IMR-90 (cell line): ENCODE results near the gene MOB3B. TPM values are rescaled to one million over a fixed set of nuclear protein-coding genes. Genes with fewer than 3 reads are reported as not detected.

ENCODE experiments used
- ATAC-seq: fragments of 200-7000 bp; cut with Tn5 transposase; 2 replicates; pipeline ENCODE4 v1.9.1; 2020; ENCODE audit warnings: low read depth, mild to moderate bottlenecking, moderate library complexity
- BruUV-seq: library from RNA; stranded (reverse); fragments of 400-500 nt; replicated peaks from 2 replicates; lab custom pipeline; 2021; lab: Mats Ljungman, UMichigan
- CTCF ChIA-PET: fragments of 300-600 bp; formaldehyde crosslinking; extraction: SDS; loops from one replicate; lab custom pipeline; 2021; ENCODE audit warnings: antibody characterized with exemption; lab: Yijun Ruan, JAX
- POLR2A ChIA-PET: fragments of 300-600 bp; sonication (Branson Sonifier 250); formaldehyde crosslinking; loops from one replicate; lab custom pipeline; 2022; ENCODE audit warnings: antibody characterized with exemption; ENCODE audit not compliant: unreplicated experiment; lab: Charles Lee
- DNase-seq: peaks from one replicate; pipeline ENCODE4 v3.0.0; 2013
- H2AFZ ChIP-seq: replicated peaks from 2 replicates; pipeline ENCODE3; 2013; ENCODE audit warnings: low read length, mild to moderate bottlenecking; ENCODE audit not compliant: poor library complexity
- H2AK5ac ChIP-seq: 2 replicates; pipeline ENCODE4 v1.6.1; 2013; ENCODE audit warnings: low read depth, low read length, inconsistent platforms
- H2AK9ac ChIP-seq: replicated peaks from 2 replicates; pipeline ENCODE3; 2013; ENCODE audit warnings: mild to moderate bottlenecking, low read depth, low read length, moderate library complexity; ENCODE audit not compliant: poor library complexity
- H2BK120ac ChIP-seq: 2 replicates; pipeline ENCODE4 v1.6.1; 2013; ENCODE audit warnings: low read depth, low read length, inconsistent platforms
- H2BK15ac ChIP-seq: 3 replicates; pipeline ENCODE4 v1.6.1; 2013; ENCODE audit warnings: low read depth, low read length, inconsistent platforms
- H2BK20ac ChIP-seq: 2 replicates; pipeline ENCODE4 v1.6.1; 2013; ENCODE audit warnings: low read depth, mild to moderate bottlenecking, inconsistent platforms, low read length, moderate library complexity
- H2BK5ac ChIP-seq: 2 replicates; pipeline ENCODE4 v1.6.1; 2013; ENCODE audit warnings: mild to moderate bottlenecking, low read depth, low read length, inconsistent platforms; ENCODE audit not compliant: poor library complexity, severe bottlenecking
- H3K14ac ChIP-seq: replicated peaks from 2 replicates; pipeline ENCODE4 v1.6.1; 2013; ENCODE audit warnings: low read depth, low read length, inconsistent platforms
- H3K18ac ChIP-seq: 2 replicates; pipeline ENCODE4 v1.6.1; 2013; ENCODE audit warnings: low read depth, low read length, control low read depth
- H3K23ac ChIP-seq: 2 replicates; pipeline ENCODE4 v1.6.1; 2013; ENCODE audit warnings: low read depth, low read length, inconsistent platforms
- H3K27ac ChIP-seq: 2 replicates; pipeline ENCODE4 v1.5.1; 2013; ENCODE audit warnings: mild to moderate bottlenecking, control low read depth, low read length; ENCODE audit not compliant: insufficient read depth
- H3K27me3 ChIP-seq: 2 replicates; pipeline ENCODE4 v1.6.1; 2013; ENCODE audit warnings: low read length; ENCODE audit not compliant: control insufficient read depth, insufficient read depth
- H3K36me3 ChIP-seq: 2 replicates; pipeline ENCODE4 v1.6.1; 2013; ENCODE audit warnings: low read length, mixed read lengths; ENCODE audit not compliant: control insufficient read depth, insufficient read depth
- H3K4ac ChIP-seq: 2 replicates; pipeline ENCODE4 v1.6.1; 2013; ENCODE audit warnings: low read depth, low read length, inconsistent platforms
- H3K4me1 ChIP-seq: 2 replicates; pipeline ENCODE4 v1.6.1; 2013; ENCODE audit warnings: low read length, mixed read lengths; ENCODE audit not compliant: control insufficient read depth, insufficient read depth
- H3K4me2 ChIP-seq: 2 replicates; pipeline ENCODE4 v1.6.1; 2013; ENCODE audit warnings: low read depth, mild to moderate bottlenecking, control low read depth, low read length, moderate library complexity
- H3K4me3 ChIP-seq: 2 replicates; pipeline ENCODE4 v1.5.1; 2013; ENCODE audit warnings: low read depth, mild to moderate bottlenecking, control low read depth, low read length, moderate library complexity; ENCODE audit not compliant: insufficient read depth
- H3K56ac ChIP-seq: 2 replicates; pipeline ENCODE4 v1.6.1; 2013; ENCODE audit warnings: low read length, inconsistent platforms; ENCODE audit not compliant: insufficient read depth; ENCODE audit errors: extremely low read depth
- H3K79me1 ChIP-seq, 2 experiments: 2 replicates each; pipeline ENCODE4 v1.6.1; 2013; ENCODE audit warnings: low read length in 2 of 2, inconsistent platforms in 1 of 2, low read depth in 1 of 2
- H3K9ac ChIP-seq: 2 replicates; pipeline ENCODE4 v1.6.1; 2013; ENCODE audit warnings: low read depth, low read length, control low read depth
- H3K9me1 ChIP-seq: 2 replicates; pipeline ENCODE4 v1.6.1; 2013; ENCODE audit warnings: low read length, inconsistent platforms; ENCODE audit not compliant: insufficient read depth
- H3K9me3 ChIP-seq: 2 replicates; pipeline ENCODE4 v1.6.1; 2013; ENCODE audit warnings: low read length; ENCODE audit not compliant: control insufficient read depth, insufficient read depth
- H4K20me1 ChIP-seq: 2 replicates; pipeline ENCODE4 v1.6.1; 2013; ENCODE audit warnings: low read length, inconsistent platforms; ENCODE audit not compliant: insufficient read depth
- H4K5ac ChIP-seq: 2 replicates; pipeline ENCODE4 v1.6.1; 2013; ENCODE audit warnings: mild to moderate bottlenecking, low read depth, low read length, control low read depth
- H4K8ac ChIP-seq, 2 experiments: 2 replicates each; pipeline ENCODE4 v1.6.1; 2013; ENCODE audit warnings: low read depth in 2 of 2, low read length in 2 of 2, control low read depth in 1 of 2, inconsistent platforms in 1 of 2
- H4K91ac ChIP-seq: 2 replicates; pipeline ENCODE4 v1.6.1; 2013; ENCODE audit warnings: low read depth, low read length, inconsistent platforms; ENCODE audit not compliant: insufficient read depth
- BHLHE40 ChIP-seq: fragments of 150-350 bp; IDR thresholded peaks from 2 replicates; pipeline ENCODE4 v1.6.1; 2016; ENCODE audit warnings: mild to moderate bottlenecking, low read depth, low read length
- CEBPB ChIP-seq: IDR thresholded peaks from 2 replicates; pipeline ENCODE4 v1.6.1; 2012; ENCODE audit warnings: low read depth, low read length, improper control_type of control experiment
- CTCF ChIP-seq: conservative IDR thresholded peaks from 2 replicates; pipeline ENCODE4 v1.5.1; 2012; ENCODE audit warnings: mild to moderate bottlenecking, low read depth, low read length, improper control_type of control experiment
- ELK1 ChIP-seq: fragments of 150-350 bp; IDR thresholded peaks from 2 replicates; pipeline ENCODE4 v1.6.1; 2016; ENCODE audit warnings: low read depth, mild to moderate bottlenecking, low read length, moderate library complexity, borderline replicate concordance
- FOS ChIP-seq: fragments of 150-350 bp; IDR thresholded peaks from 2 replicates; pipeline ENCODE4 v1.6.1; 2016; ENCODE audit warnings: low read depth, low read length
- MAFK ChIP-seq: IDR thresholded peaks from 2 replicates; pipeline ENCODE4 v1.6.1; 2012; ENCODE audit warnings: low read depth, low read length, improper control_type of control experiment
- MAZ ChIP-seq: IDR thresholded peaks from 2 replicates; pipeline ENCODE4 v1.6.1; 2012; ENCODE audit warnings: low read depth, mild to moderate bottlenecking, low read length, improper control_type of control experiment, moderate library complexity, borderline replicate concordance
- MXI1 ChIP-seq: IDR thresholded peaks from 2 replicates; pipeline ENCODE4 v1.6.1; 2012; ENCODE audit warnings: low read depth, mild to moderate bottlenecking, low read length, moderate library complexity, borderline replicate concordance
- NFE2L2 ChIP-seq: fragments of 150-350 bp; IDR thresholded peaks from 2 replicates; pipeline ENCODE4 v1.6.1; 2016; ENCODE audit warnings: low read depth, mild to moderate bottlenecking, low read length
- RAD21 ChIP-seq: IDR thresholded peaks from 2 replicates; pipeline ENCODE4 v1.6.1; 2012; ENCODE audit warnings: low read length, improper control_type of control experiment
- RCOR1 ChIP-seq: IDR thresholded peaks from 2 replicates; pipeline ENCODE4 v1.6.1; 2012; ENCODE audit warnings: mild to moderate bottlenecking, low read length, improper control_type of control experiment; ENCODE audit not compliant: insufficient replicate concordance
- RFX5 ChIP-seq: IDR thresholded peaks from 2 replicates; pipeline ENCODE4 v1.8.0; 2012; ENCODE audit warnings: low read depth, mild to moderate bottlenecking, low read length, moderate library complexity
- SMC3 ChIP-seq: fragments of 150-350 bp; IDR thresholded peaks from 2 replicates; pipeline ENCODE4 v1.6.1; 2016; ENCODE audit warnings: low read depth, mild to moderate bottlenecking, antibody characterized with exemption, low read length, moderate library complexity
- WGBS, 2 experiments: methylation state at CpG; one replicate each; pipeline versions ENCODE4 v1.1.5 to v1.1.7; 2013; ENCODE audit warnings: missing lambda C conversion rate in 2 of 2; ENCODE audit not compliant: insufficient read length in 1 of 2; ENCODE audit errors: extremely low coverage in 2 of 2; 5-methylcytosine and 5-hydroxymethylcytosine counted together
- dilution Hi-C: fragments of 300-500 bp; cut with HindIII; formaldehyde crosslinking; loops from one replicate; pipeline ENCODE4 v1.14.3; 2018; ENCODE audit warnings: low sequenced_read_pairs; ENCODE audit not compliant: unreplicated experiment
- in situ Hi-C: fragments of 300-500 bp; cut with MboI; formaldehyde crosslinking; loops from 3 replicates; pipeline ENCODE4 v1.14.3; 2019; ENCODE audit warnings: low sequenced_read_pairs, inconsistent platforms, mixed read lengths
- intact Hi-C: fragments of 100-400 bp; cut with micrococcal nuclease; formaldehyde crosslinking; loops from 2 replicates; pipeline ENCODE4 v1.10.0; 2022
- polyA plus RNA-seq, 3 experiments: library from polyadenylated mRNA; depleted of rRNA; stranded (reverse); fragments of >200 nt; gene quantifications; 2 replicates each; pipeline ENCODE4 v1.2.3, GENCODE V29; 2012; ENCODE audit warnings: low replicate concordance in 1 of 3
- total RNA-seq: library from RNA; depleted of rRNA; stranded (reverse); fragments of >200 nt; gene quantifications from 2 replicates; pipeline ENCODE4 v1.2.3, GENCODE V29; 2012
- TF ChIP-seq, protein P1 (sequence below): fragments of 150-350 bp; IDR thresholded peaks from 2 replicates; pipeline ENCODE4 v1.6.1; 2017; ENCODE audit warnings: mild to moderate bottlenecking, antibody characterized with exemption, low read length, low read depth

MOB3B gene
- total and polyA plus RNA-seq, 2 of the 4 experiments (the other 2 are of a cell fraction), result under 0.01 to 0.02 TPM

DNA sequence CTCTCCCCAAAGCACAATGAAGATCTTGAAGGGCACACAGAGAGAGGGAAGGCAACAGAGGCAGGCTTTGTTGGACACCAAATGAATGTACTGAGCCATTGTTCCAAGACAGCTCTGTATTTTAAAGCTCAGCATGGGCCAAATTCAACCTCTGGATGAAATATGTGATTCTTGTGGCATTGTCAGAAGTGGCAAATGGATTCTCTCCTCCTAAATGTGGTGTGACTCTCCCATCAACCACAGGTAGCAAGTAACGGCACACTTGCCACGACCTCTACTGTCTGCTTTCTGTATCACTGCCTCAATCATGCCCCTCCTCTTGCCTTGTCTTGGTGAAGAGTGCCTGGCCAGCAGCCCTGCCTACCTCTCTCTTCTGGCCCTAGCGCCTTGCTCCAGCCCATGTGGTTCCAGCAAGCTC is 6.1 kb upstream of the MOB3B start:
- H2AK5ac ChIP-seq, result no peak overlapping the region
- H3K9me1 ChIP-seq, result peaks cover 3% of the 10 kb centered on the region; the same call in 1 of the 2 replicates
- ATAC-seq (no peak), DNase-seq (no peak)
- no peak overlapping the region for H3K4me2 ChIP-seq
- H3K4me1 ChIP-seq, result peaks cover 7% of the 10 kb centered on the region
- H4K8ac ChIP-seq, result no peak overlapping the region
- ChIA-PET CTCF (no interaction called here), POLR2A (no interaction called here)
- dilution Hi-C loops, result no loop called here
- intact Hi-C loops, result no loop called here
- no peaks in the 10 kb centered on the region for H3K79me1 ChIP-seq
- H2BK20ac ChIP-seq, result no peak overlapping the region
- H2BK15ac ChIP-seq, result no peak overlapping the region
- no peaks in the 10 kb centered on the region for H4K20me1 ChIP-seq
- H3K9ac ChIP-seq, result no peak overlapping the region
- H4K91ac ChIP-seq, result no peak overlapping the region
- no peak overlapping the region for H3K14ac ChIP-seq
- H3K4me3 ChIP-seq, result no peak overlapping the region
- H3K27ac ChIP-seq, result no peak overlapping the region
- H3K36me3 ChIP-seq, result no peaks in the 10 kb centered on the region
- BruUV-seq, result no TSS peak
- no peak overlapping the region for H4K5ac ChIP-seq
- TF ChIP-seq BHLHE40, result no peak
- TF ChIP-seq SMC3, result no peak
- TF ChIP-seq FOS, result no peak
- no peak for TF ChIP-seq RCOR1
- no peak for TF ChIP-seq ELK1
- no peak for TF ChIP-seq RAD21
- TF ChIP-seq MAFK, result no peak
- TF ChIP-seq, protein P1, sequence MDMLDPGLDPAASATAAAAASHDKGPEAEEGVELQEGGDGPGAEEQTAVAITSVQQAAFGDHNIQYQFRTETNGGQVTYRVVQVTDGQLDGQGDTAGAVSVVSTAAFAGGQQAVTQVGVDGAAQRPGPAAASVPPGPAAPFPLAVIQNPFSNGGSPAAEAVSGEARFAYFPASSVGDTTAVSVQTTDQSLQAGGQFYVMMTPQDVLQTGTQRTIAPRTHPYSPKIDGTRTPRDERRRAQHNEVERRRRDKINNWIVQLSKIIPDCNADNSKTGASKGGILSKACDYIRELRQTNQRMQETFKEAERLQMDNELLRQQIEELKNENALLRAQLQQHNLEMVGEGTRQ, result no peak
- no peak for TF ChIP-seq CEBPB
- TF ChIP-seq RFX5, result no peak
- no peak for TF ChIP-seq CTCF
- no peak for TF ChIP-seq MXI1
- TF ChIP-seq MAZ, result no peak
- no peak for TF ChIP-seq NFE2L2
- WGBS, 2 experiments, result no CpG with 5 or more reads among the region's 3 CpGs
- H3K18ac ChIP-seq, result no peak overlapping the region
- H3K56ac ChIP-seq, result no peak overlapping the region
- in situ Hi-C loops, result no loop called here
- no peak overlapping the region for H2BK5ac ChIP-seq
- no peak overlapping the region for H2AFZ ChIP-seq
- no peaks in the 10 kb centered on the region for H3K9me3 ChIP-seq
- H2AK9ac ChIP-seq, result no peak overlapping the region
- peaks cover 3% of the 10 kb centered on the region for H3K27me3 ChIP-seq
- H3K4ac ChIP-seq, result no peak overlapping the region
- no peak overlapping the region for H3K23ac ChIP-seq
- H2BK120ac ChIP-seq, result no peak overlapping the region
